Measurements from ENCODE around the gene MMP17.
A peak's percentile ranks its signal among the peaks of the same experiment; 100 is the strongest.
"Not testable (repeated sequence)": the region's sequence is repeated elsewhere in the genome, so short reads cannot be mapped to it uniquely, and the experiment has no call there.

The MMP17 gene

GRCh38 chr12:131801254-131801866 lies 26.8 kb upstream of the MMP17 start:
- H3K9me3 ChIP-seq (replicated peaks; ENCODE audit: low read length), result no peaks in the 10 kb centered on the region
- H3K9ac ChIP-seq (ENCODE audit: low read depth, low read length), result no peak overlapping the region
- H3K4me1 ChIP-seq (ENCODE audit: control insufficient read depth, insufficient read depth, low read length), result peaks cover 5% of the 10 kb centered on the region
- H3K4me2 ChIP-seq (ENCODE audit: low read length), result no peak overlapping the region
- H3K36me3 ChIP-seq (ENCODE audit: insufficient read depth, low read length), result peaks cover 18% of the 10 kb centered on the region
- no peaks in the 10 kb centered on the region for H3K27me3 ChIP-seq (ENCODE audit: control insufficient read depth, insufficient read depth, low read length)
- no peak overlapping the region for H3K4me3 ChIP-seq (ENCODE audit: low read length)

- Histone ChIP-seq H3K9me3 (replicated peaks; ENCODE audit: low read length) (no peaks in the 10 kb centered on the region), H3K36me3 (ENCODE audit: insufficient read depth, low read length) (peaks cover 8% of the 10 kb centered on the region), H3K27me3 (ENCODE audit: control insufficient read depth, insufficient read depth, low read length) (no peaks in the 10 kb centered on the region), H3K4me1 (ENCODE audit: control insufficient read depth, insufficient read depth, low read length) (peaks cover 5% of the 10 kb centered on the region), H3K9ac (ENCODE audit: low read depth, low read length) (no peak overlapping the region), H3K4me2 (ENCODE audit: low read length) (no peak overlapping the region), H3K4me3 (ENCODE audit: low read length) (no peak overlapping the region)
These were observed 24.2 kb upstream of the MMP17 start for GRCh38 chr12:131803961-131804521.

GRCh38 chr12:131805421-131805820 lies 22.8 kb upstream of the MMP17 start:
- Histone ChIP-seq H3K9ac (ENCODE audit: low read depth, low read length) (no peak overlapping the region), H3K4me2 (ENCODE audit: low read length) (no peak overlapping the region), H3K4me1 (ENCODE audit: control insufficient read depth, insufficient read depth, low read length) (peaks cover 5% of the 10 kb centered on the region), H3K9me3 (replicated peaks; ENCODE audit: low read length) (no peaks in the 10 kb centered on the region), H3K27me3 (ENCODE audit: control insufficient read depth, insufficient read depth, low read length) (no peaks in the 10 kb centered on the region), H3K36me3 (ENCODE audit: insufficient read depth, low read length) (peaks cover 4% of the 10 kb centered on the region), H3K4me3 (ENCODE audit: low read length) (no peak overlapping the region)

- no peak overlapping the region for H3K9ac ChIP-seq (ENCODE audit: low read depth, low read length)
- H3K4me1 ChIP-seq (ENCODE audit: control insufficient read depth, insufficient read depth, low read length), result peaks cover 5% of the 10 kb centered on the region
- no peaks in the 10 kb centered on the region for H3K9me3 ChIP-seq (replicated peaks; ENCODE audit: low read length)
- H3K27me3 ChIP-seq (ENCODE audit: control insufficient read depth, insufficient read depth, low read length), result no peaks in the 10 kb centered on the region
- no peak overlapping the region for H3K4me3 ChIP-seq (ENCODE audit: low read length)
- H3K36me3 ChIP-seq (ENCODE audit: insufficient read depth, low read length), result peaks cover 4% of the 10 kb centered on the region
- H3K4me2 ChIP-seq (ENCODE audit: low read length), result no peak overlapping the region
These were observed 21.5 kb upstream of the MMP17 start for GRCh38 chr12:131806674-131807073.

GRCh38 chr12:131808744-131809371 lies 19.3 kb upstream of the MMP17 start:
- Histone ChIP-seq H3K9ac (ENCODE audit: low read depth, low read length) (no peak overlapping the region), H3K4me1 (ENCODE audit: control insufficient read depth, insufficient read depth, low read length) (peaks cover 4% of the 10 kb centered on the region), H3K36me3 (ENCODE audit: insufficient read depth, low read length) (no peaks in the 10 kb centered on the region), H3K4me3 (ENCODE audit: low read length) (no peak overlapping the region), H3K27me3 (ENCODE audit: control insufficient read depth, insufficient read depth, low read length) (no peaks in the 10 kb centered on the region), H3K4me2 (ENCODE audit: low read length) (peak overlapping the region; percentile 44), H3K9me3 (replicated peaks; ENCODE audit: low read length) (no peaks in the 10 kb centered on the region)

GRCh38 chr12:131809476-131810254 lies 18.5 kb upstream of the MMP17 start:
- not testable (repeated sequence) for H3K4me2 ChIP-seq (ENCODE audit: low read length); H3K27me3 ChIP-seq (ENCODE audit: control insufficient read depth, insufficient read depth, low read length); H3K4me3 ChIP-seq (ENCODE audit: low read length); H3K9ac ChIP-seq (ENCODE audit: low read depth, low read length); H3K4me1 ChIP-seq (ENCODE audit: control insufficient read depth, insufficient read depth, low read length); H3K9me3 ChIP-seq (replicated peaks; ENCODE audit: low read length); H3K36me3 ChIP-seq (ENCODE audit: insufficient read depth, low read length)

GRCh38 chr12:131810726-131811125 lies 17.5 kb upstream of the MMP17 start:
- Histone ChIP-seq H3K9ac (ENCODE audit: low read depth, low read length) (no peak overlapping the region), H3K36me3 (ENCODE audit: insufficient read depth, low read length) (no peaks in the 10 kb centered on the region), H3K4me3 (ENCODE audit: low read length) (no peak overlapping the region), H3K4me1 (ENCODE audit: control insufficient read depth, insufficient read depth, low read length) (no peaks in the 10 kb centered on the region), H3K4me2 (ENCODE audit: low read length) (no peak overlapping the region), H3K9me3 (replicated peaks; ENCODE audit: low read length) (no peaks in the 10 kb centered on the region), H3K27me3 (ENCODE audit: control insufficient read depth, insufficient read depth, low read length) (no peaks in the 10 kb centered on the region)

GRCh38 chr12:131815131-131815530 lies 13.1 kb upstream of the MMP17 start:
- H3K4me3 ChIP-seq (ENCODE audit: low read length), result no peak overlapping the region
- no peak overlapping the region for H3K9ac ChIP-seq (ENCODE audit: low read depth, low read length)
- H3K36me3 ChIP-seq (ENCODE audit: insufficient read depth, low read length), result no peaks in the 10 kb centered on the region
- no peaks in the 10 kb centered on the region for H3K9me3 ChIP-seq (replicated peaks; ENCODE audit: low read length)
- H3K4me1 ChIP-seq (ENCODE audit: control insufficient read depth, insufficient read depth, low read length), result no peaks in the 10 kb centered on the region
- H3K4me2 ChIP-seq (ENCODE audit: low read length), result no peak overlapping the region
- no peaks in the 10 kb centered on the region for H3K27me3 ChIP-seq (ENCODE audit: control insufficient read depth, insufficient read depth, low read length)

GRCh38 chr12:131816495-131816894 lies 11.7 kb upstream of the MMP17 start:
- Histone ChIP-seq H3K9ac (ENCODE audit: low read depth, low read length) (no peak overlapping the region), H3K4me1 (ENCODE audit: control insufficient read depth, insufficient read depth, low read length) (no peaks in the 10 kb centered on the region), H3K27me3 (ENCODE audit: control insufficient read depth, insufficient read depth, low read length) (no peaks in the 10 kb centered on the region), H3K9me3 (replicated peaks; ENCODE audit: low read length) (no peaks in the 10 kb centered on the region), H3K36me3 (ENCODE audit: insufficient read depth, low read length) (no peaks in the 10 kb centered on the region), H3K4me3 (ENCODE audit: low read length) (no peak overlapping the region), H3K4me2 (ENCODE audit: low read length) (no peak overlapping the region)

- Histone ChIP-seq H3K4me3 (ENCODE audit: low read length) (no peak overlapping the region), H3K36me3 (ENCODE audit: insufficient read depth, low read length) (no peaks in the 10 kb centered on the region), H3K4me1 (ENCODE audit: control insufficient read depth, insufficient read depth, low read length) (no peaks in the 10 kb centered on the region), H3K4me2 (ENCODE audit: low read length) (no peak overlapping the region), H3K9ac (ENCODE audit: low read depth, low read length) (no peak overlapping the region), H3K9me3 (replicated peaks; ENCODE audit: low read length) (no peaks in the 10 kb centered on the region), H3K27me3 (ENCODE audit: control insufficient read depth, insufficient read depth, low read length) (no peaks in the 10 kb centered on the region)
These were observed 11.0 kb upstream of the MMP17 start for GRCh38 chr12:131817241-131817640.

GRCh38 chr12:131818821-131819585 lies 9.2 kb upstream of the MMP17 start:
- Histone ChIP-seq H3K36me3 (ENCODE audit: insufficient read depth, low read length) (no peaks in the 10 kb centered on the region), H3K4me3 (ENCODE audit: low read length) (no peak overlapping the region), H3K27me3 (ENCODE audit: control insufficient read depth, insufficient read depth, low read length) (no peaks in the 10 kb centered on the region), H3K4me2 (ENCODE audit: low read length) (no peak overlapping the region), H3K9me3 (replicated peaks; ENCODE audit: low read length) (no peaks in the 10 kb centered on the region), H3K4me1 (ENCODE audit: control insufficient read depth, insufficient read depth, low read length) (no peaks in the 10 kb centered on the region), H3K9ac (ENCODE audit: low read depth, low read length) (no peak overlapping the region)
